SK-N-MC (cell line): ENCODE results near the gene GRIA1.

Source experiments
- EZH2 ChIP-seq: fragments of 200-600 bp; sonication (generic); IDR thresholded peaks from one replicate; pipeline ENCODE4 v1.6.1; 2017; ENCODE audit warnings: antibody characterized with exemption
- POLR2AphosphoS5 ChIP-seq: IDR thresholded peaks from 2 replicates; pipeline ENCODE4 v1.6.1; 2012; ENCODE audit warnings: mild to moderate bottlenecking, low read depth, low read length, borderline replicate concordance

GRCh38 chr5:153517241-153517611 lies 26.8 kb downstream of the GRIA1 start:
- TF ChIP-seq POLR2AphosphoS5 = no peak
- TF ChIP-seq EZH2 = no peak
